ENCODE data around the gene HS1BP3. TPM values are rescaled to one million over a fixed set of nuclear protein-coding genes. Genes with fewer than 3 reads are reported as not detected.

HS1BP3 gene
- total and polyA plus RNA-seq, 2 of the 13 experiments (the other 11 are each of a cell fraction or from before 2014, with no cell fraction given) = 15.2 to 22.0 TPM

GRCh38 chr2:20643060-20643459 lies 7.8 kb downstream of the HS1BP3 start:
- in situ Hi-C loops (cut with HindIII; ENCODE audit: extremely low pct_ligation_motif_present, low pct_unique_long_range_greater_than_20kb) = loop anchor here (5.0 kb wide), 1 partner anchor 246 kb away; no protein-coding TSS in a partner anchor
- Histone ChIP-seq H3K36me3 (replicated peaks in 1 of 2; ENCODE audit: control insufficient read depth in 1 of 2, insufficient read depth in 2 of 2, low read length in 2 of 2) (peaks cover 9 to 19% of the 10 kb centered on the region in 2 experiments), H3K27ac (ENCODE audit: extremely low read length, insufficient read depth, low read length) (no peak overlapping the region), H2AFZ (ENCODE audit: low read length) (no peak overlapping the region), H3K9ac (ENCODE audit: insufficient read depth, low read depth, low read length) (no peak overlapping the region), H3K4me2 (ENCODE audit: low read depth, low read length) (no peak overlapping the region), H3K4me1 (ENCODE audit: insufficient read depth, low read length) (peaks cover 13% of the 10 kb centered on the region), H3K27me3 (ENCODE audit: control insufficient read depth in 1 of 2, insufficient read depth in 2 of 2, low read length in 2 of 2) (no peaks in the 10 kb centered on the region), H3K4me3 (replicated peaks in 1 of 3; ENCODE audit: insufficient read depth in 1 of 3, low read depth in 2 of 3, low read length in 3 of 3) (no peak overlapping the region), H3K9me3 (ENCODE audit: low read length) (no peaks in the 10 kb centered on the region), H4K20me1 (ENCODE audit: insufficient read depth, low read length) (no peaks in the 10 kb centered on the region), H3K79me2 (ENCODE audit: insufficient read depth, low read length) (no peaks in the 10 kb centered on the region)
- no peak for DNase-seq (ENCODE audit: low spot score)
- WGBS (ENCODE audit: low lambda C conversion rate) = 100% methylated on average over 7 of the region's 7 CpGs
- ChIA-PET POLR2A (interaction anchor here (1.0 to 3.4 kb wide), 6 partner anchors 8 to 264 kb away, joined by 4 to 30 read pairs (median 6); partner anchors contain the start of genes HS1BP3 and RHOB), CTCF (ENCODE audit: low intra/inter-chr PET ratio, low total read pairs) (interaction anchor here (1.1 to 2.0 kb wide), 6 partner anchors 195 to 264 kb away, joined by 3 to 44 read pairs (median 10); no protein-coding TSS in a partner anchor)
- no TSS peak for BruUV-seq (replicated peaks)
- no peak for FAIRE-seq
- intact Hi-C loops (cut with micrococcal nuclease; ENCODE audit: unreplicated experiment) = loop anchor here (2.0 kb wide), 1 partner anchor 200 kb away; no protein-coding TSS in a partner anchor
- ATAC-seq = no peak
- TF ChIP-seq FOXJ3 (CRISPR knock-in tag; IDR thresholded peaks at IDR 0.05; ENCODE audit: borderline replicate concordance) = no peak
- TF ChIP-seq, protein P1, sequence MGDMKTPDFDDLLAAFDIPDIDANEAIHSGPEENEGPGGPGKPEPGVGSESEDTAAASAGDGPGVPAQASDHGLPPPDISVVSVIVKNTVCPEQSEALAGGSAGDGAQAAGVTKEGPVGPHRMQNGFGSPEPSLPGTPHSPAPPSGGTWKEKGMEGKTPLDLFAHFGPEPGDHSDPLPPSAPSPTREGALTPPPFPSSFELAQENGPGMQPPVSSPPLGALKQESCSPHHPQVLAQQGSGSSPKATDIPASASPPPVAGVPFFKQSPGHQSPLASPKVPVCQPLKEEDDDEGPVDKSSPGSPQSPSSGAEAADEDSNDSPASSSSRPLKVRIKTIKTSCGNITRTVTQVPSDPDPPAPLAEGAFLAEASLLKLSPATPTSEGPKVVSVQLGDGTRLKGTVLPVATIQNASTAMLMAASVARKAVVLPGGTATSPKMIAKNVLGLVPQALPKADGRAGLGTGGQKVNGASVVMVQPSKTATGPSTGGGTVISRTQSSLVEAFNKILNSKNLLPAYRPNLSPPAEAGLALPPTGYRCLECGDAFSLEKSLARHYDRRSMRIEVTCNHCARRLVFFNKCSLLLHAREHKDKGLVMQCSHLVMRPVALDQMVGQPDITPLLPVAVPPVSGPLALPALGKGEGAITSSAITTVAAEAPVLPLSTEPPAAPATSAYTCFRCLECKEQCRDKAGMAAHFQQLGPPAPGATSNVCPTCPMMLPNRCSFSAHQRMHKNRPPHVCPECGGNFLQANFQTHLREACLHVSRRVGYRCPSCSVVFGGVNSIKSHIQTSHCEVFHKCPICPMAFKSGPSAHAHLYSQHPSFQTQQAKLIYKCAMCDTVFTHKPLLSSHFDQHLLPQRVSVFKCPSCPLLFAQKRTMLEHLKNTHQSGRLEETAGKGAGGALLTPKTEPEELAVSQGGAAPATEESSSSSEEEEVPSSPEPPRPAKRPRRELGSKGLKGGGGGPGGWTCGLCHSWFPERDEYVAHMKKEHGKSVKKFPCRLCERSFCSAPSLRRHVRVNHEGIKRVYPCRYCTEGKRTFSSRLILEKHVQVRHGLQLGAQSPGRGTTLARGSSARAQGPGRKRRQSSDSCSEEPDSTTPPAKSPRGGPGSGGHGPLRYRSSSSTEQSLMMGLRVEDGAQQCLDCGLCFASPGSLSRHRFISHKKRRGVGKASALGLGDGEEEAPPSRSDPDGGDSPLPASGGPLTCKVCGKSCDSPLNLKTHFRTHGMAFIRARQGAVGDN (CRISPR knock-in tag; IDR thresholded peaks at IDR 0.05) = no peak
- TF ChIP-seq, protein P2, sequence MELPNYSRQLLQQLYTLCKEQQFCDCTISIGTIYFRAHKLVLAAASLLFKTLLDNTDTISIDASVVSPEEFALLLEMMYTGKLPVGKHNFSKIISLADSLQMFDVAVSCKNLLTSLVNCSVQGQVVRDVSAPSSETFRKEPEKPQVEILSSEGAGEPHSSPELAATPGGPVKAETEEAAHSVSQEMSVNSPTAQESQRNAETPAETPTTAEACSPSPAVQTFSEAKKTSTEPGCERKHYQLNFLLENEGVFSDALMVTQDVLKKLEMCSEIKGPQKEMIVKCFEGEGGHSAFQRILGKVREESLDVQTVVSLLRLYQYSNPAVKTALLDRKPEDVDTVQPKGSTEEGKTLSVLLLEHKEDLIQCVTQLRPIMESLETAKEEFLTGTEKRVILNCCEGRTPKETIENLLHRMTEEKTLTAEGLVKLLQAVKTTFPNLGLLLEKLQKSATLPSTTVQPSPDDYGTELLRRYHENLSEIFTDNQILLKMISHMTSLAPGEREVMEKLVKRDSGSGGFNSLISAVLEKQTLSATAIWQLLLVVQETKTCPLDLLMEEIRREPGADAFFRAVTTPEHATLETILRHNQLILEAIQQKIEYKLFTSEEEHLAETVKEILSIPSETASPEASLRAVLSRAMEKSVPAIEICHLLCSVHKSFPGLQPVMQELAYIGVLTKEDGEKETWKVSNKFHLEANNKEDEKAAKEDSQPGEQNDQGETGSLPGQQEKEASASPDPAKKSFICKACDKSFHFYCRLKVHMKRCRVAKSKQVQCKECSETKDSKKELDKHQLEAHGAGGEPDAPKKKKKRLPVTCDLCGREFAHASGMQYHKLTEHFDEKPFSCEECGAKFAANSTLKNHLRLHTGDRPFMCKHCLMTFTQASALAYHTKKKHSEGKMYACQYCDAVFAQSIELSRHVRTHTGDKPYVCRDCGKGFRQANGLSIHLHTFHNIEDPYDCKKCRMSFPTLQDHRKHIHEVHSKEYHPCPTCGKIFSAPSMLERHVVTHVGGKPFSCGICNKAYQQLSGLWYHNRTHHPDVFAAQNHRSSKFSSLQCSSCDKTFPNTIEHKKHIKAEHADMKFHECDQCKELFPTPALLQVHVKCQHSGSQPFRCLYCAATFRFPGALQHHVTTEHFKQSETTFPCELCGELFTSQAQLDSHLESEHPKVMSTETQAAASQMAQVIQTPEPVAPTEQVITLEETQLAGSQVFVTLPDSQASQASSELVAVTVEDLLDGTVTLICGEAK (IDR thresholded peaks at IDR 0.05) = no peak
- TF ChIP-seq, protein P2 (CRISPR knock-in tag; IDR thresholded peaks at IDR 0.05) = no peak

Measured in HepG2 (cell line).